CD8-positive, alpha-beta memory T cell (primary cell): Measurements from ENCODE around the gene SLC26A4. TPM values are rescaled to one million over a fixed set of nuclear protein-coding genes. Genes with fewer than 3 reads are reported as not detected.
A peak's percentile ranks its signal among the peaks of the same experiment; 100 is the strongest.

Experiments used
- CTCF ChIA-PET: fragments of 350-600 bp; sonication (Branson Sonifier 250); formaldehyde crosslinking; loops from one replicate; lab custom pipeline; 2021; ENCODE audit warnings: antibody characterized with exemption; lab: Charles Lee
- POLR2A ChIA-PET: fragments of 350-600 bp; sonication (Branson Sonifier 250); formaldehyde crosslinking; loops from one replicate; lab custom pipeline; 2021; ENCODE audit warnings: antibody characterized with exemption; lab: Charles Lee
- DNase-seq, 5 donors: peaks; one replicate each; pipeline versions ENCODE4 v3.0.0 to v3.0.0-alpha.2; 2020 to 2022; ENCODE audit warnings: mixed read lengths in 1 of 5
- H3K27ac ChIP-seq: one replicate; pipeline ENCODE4 v1.7.0; 2013; ENCODE audit warnings: low read depth, mild to moderate bottlenecking, low read length, moderate library complexity
- H3K27me3 ChIP-seq: 2 replicates; pipeline ENCODE4 v1.7.0; 2013; ENCODE audit warnings: low read length, mild to moderate bottlenecking; ENCODE audit not compliant: insufficient read depth, poor library complexity, severe bottlenecking
- H3K36me3 ChIP-seq: 2 replicates; pipeline ENCODE4 v1.7.0; 2013; ENCODE audit warnings: mild to moderate bottlenecking, low read length, moderate library complexity; ENCODE audit not compliant: insufficient read depth
- H3K4me1 ChIP-seq: 2 replicates; pipeline ENCODE4 v1.7.0; 2013; ENCODE audit warnings: mild to moderate bottlenecking, low read length, moderate library complexity; ENCODE audit not compliant: insufficient read depth
- H3K4me3 ChIP-seq: 2 replicates; pipeline ENCODE4 v1.7.0; 2013; ENCODE audit warnings: mild to moderate bottlenecking, low read length
- H3K9me3 ChIP-seq: 2 replicates; pipeline ENCODE4 v1.7.0; 2013; ENCODE audit warnings: mild to moderate bottlenecking, low read length
- H3K27ac Mint-ChIP-seq, 8 donors: one replicate each; pipeline ENCODE4 v1.8.0; 2020 to 2021; ENCODE audit warnings: mixed read lengths in 8 of 8, mild to moderate bottlenecking in 6 of 8, inconsistent platforms in 3 of 8, moderate library complexity in 3 of 8
- H3K27me3 Mint-ChIP-seq, 2 donors: one replicate each; pipeline ENCODE4 v1.8.0; 2020 to 2021; ENCODE audit warnings: mixed read lengths in 2 of 2, mild to moderate bottlenecking in 1 of 2, moderate library complexity in 1 of 2
- H3K36me3 Mint-ChIP-seq, 3 donors: one replicate each; pipeline ENCODE4 v1.8.0; 2020 to 2021; ENCODE audit warnings: mixed read lengths in 3 of 3, inconsistent platforms in 1 of 3, mild to moderate bottlenecking in 1 of 3
- H3K4me1 Mint-ChIP-seq, 3 donors: one replicate each; pipeline ENCODE4 v1.8.0; 2020 to 2021; ENCODE audit warnings: mixed read lengths in 3 of 3, inconsistent platforms in 1 of 3, mild to moderate bottlenecking in 1 of 3
- H3K4me3 Mint-ChIP-seq, 7 donors: one replicate each; pipeline ENCODE4 v1.8.0; 2020 to 2021; ENCODE audit warnings: mixed read lengths in 7 of 7, mild to moderate bottlenecking in 6 of 7, moderate library complexity in 4 of 7, inconsistent platforms in 2 of 7
- H3K9me3 Mint-ChIP-seq, 5 donors: one replicate each; pipeline ENCODE4 v1.8.0; 2020 to 2022; ENCODE audit warnings: mixed read lengths in 5 of 5, mild to moderate bottlenecking in 3 of 5, moderate library complexity in 2 of 5, inconsistent platforms in 1 of 5
- polyA plus RNA-seq: library from polyadenylated mRNA; unstranded; fragments of 300-500 nt; fragmentation: Illumina TruSeq; gene quantifications from one replicate; pipeline ENCODE4 v1.2.3, GENCODE V29; 2021
- total RNA-seq, 2 experiments: library from RNA; stranded (reverse); gene quantifications; one replicate each; pipeline ENCODE4 v1.2.3, GENCODE V29; 2021

Gene SLC26A4
- total and polyA plus RNA-seq, 3 experiments from 2014 or later: 0.78 to 2.1 TPM; not detected in 1

DNA sequence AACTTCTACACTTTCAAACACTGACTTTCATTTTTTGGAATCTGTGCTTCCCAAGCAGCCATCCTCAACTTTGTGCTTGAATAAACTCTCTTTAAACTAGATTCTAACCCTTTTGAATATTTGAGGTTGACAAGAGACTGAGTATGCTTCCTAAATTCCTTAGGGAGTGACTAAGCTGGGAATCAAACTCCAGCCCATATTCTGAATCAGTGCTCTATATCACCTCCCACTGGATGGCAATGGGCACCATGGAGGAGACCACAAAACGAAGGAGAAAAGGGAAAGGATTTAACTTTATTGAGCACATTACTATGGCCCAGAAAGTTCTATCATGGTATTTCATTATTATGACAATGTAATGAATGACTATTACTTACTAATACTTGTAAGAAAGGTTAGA is 17.2 kb upstream of the SLC26A4 start:
- Mint-ChIP-seq H3K27ac (no peak overlapping the region), H3K36me3 (peaks cover 0 to 5% (median 0%) of the 10 kb centered on the region in 3 donors), H3K9me3 (peaks cover 0 to 7% (median 3%) of the 10 kb centered on the region in 5 donors), H3K4me1 (peaks cover 0 to 6% (median 2%) of the 10 kb centered on the region in 3 donors), H3K4me3 (no peak overlapping the region), H3K27me3 (peaks cover 9 to 10% of the 10 kb centered on the region in 2 donors)
- H3K27ac ChIP-seq: no peak overlapping the region
- CTCF ChIA-PET: no interaction called here
- H3K27me3 ChIP-seq: no peaks in the 10 kb centered on the region
- H3K9me3 ChIP-seq: no peaks in the 10 kb centered on the region
- DNase-seq: no peak
- H3K4me3 ChIP-seq: no peak overlapping the region
- H3K36me3 ChIP-seq: no peaks in the 10 kb centered on the region
- POLR2A ChIA-PET: no interaction called here
- no peaks in the 10 kb centered on the region for H3K4me1 ChIP-seq

DNA sequence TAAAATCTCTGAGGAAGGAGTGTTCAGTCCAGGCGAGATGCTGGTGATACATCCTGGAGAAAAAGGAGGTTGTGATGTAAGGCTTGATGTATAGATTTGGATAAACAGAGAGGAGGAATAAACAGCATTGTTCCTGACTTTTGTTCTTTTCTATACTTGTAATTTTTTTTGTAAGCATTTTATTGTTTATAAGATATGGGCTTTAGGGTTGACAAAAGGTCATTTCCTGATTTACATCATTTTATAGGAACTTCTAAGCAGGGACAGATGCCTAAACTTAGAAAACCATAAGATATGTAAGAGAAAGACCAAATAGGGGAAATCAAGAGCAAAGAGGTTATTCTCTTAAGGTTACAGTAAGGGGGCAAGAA is 16.7 kb upstream of the SLC26A4 start:
- peaks cover 0 to 5% (median 2%) of the 10 kb centered on the region in 3 donors for H3K4me1 Mint-ChIP-seq
- no peaks in the 10 kb centered on the region for H3K9me3 ChIP-seq
- no peak overlapping the region for H3K27ac Mint-ChIP-seq
- peaks cover 7 to 8% of the 10 kb centered on the region in 2 donors for H3K27me3 Mint-ChIP-seq
- CTCF ChIA-PET: no interaction called here
- H3K4me1 ChIP-seq: no peaks in the 10 kb centered on the region
- no peak overlapping the region for H3K4me3 ChIP-seq
- no peak overlapping the region for H3K27ac ChIP-seq
- no peak for DNase-seq
- H3K27me3 ChIP-seq: no peaks in the 10 kb centered on the region
- POLR2A ChIA-PET: no interaction called here
- H3K9me3 Mint-ChIP-seq: peaks cover 0 to 7% (median 3%) of the 10 kb centered on the region in 5 donors
- no peak overlapping the region for H3K4me3 Mint-ChIP-seq
- no peaks in the 10 kb centered on the region for H3K36me3 ChIP-seq
- peaks cover 0 to 5% (median 0%) of the 10 kb centered on the region in 3 donors for H3K36me3 Mint-ChIP-seq

DNA sequence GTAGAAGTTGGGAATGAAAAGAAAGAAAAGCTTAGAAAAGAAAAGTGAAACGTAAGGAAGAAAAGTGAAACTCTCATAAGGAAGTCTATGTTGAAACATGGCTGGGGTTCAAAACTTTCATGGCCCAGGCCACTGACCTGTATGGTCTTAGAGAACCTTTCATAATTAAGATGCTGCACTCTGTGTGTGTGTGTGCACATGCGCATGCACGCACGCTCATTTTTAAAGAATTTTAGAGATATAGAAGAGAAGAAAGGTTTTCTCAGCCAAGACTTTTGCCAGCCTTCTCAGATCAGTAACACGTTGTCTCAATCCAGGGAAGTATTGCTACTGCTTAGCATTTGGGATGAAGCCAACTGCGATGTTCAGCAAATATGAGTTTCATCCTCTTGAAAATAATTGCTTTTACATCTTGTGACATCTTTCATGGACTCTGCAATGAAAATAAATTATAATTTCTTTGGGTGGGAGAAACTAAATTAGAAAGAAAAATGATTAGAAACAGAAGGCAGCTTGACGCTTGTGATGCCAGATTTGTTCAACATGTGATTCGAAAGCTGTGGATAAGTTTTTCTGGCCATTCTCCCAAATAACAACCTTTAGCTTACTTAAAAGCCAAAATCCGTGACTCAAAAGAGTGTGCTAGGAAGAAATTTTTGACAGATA is 16.2 kb upstream of the SLC26A4 start:
- Histone ChIP-seq H3K27me3 (no peaks in the 10 kb centered on the region), H3K9me3 (no peaks in the 10 kb centered on the region), H3K4me1 (no peaks in the 10 kb centered on the region), H3K36me3 (no peaks in the 10 kb centered on the region), H3K27ac (no peak overlapping the region), H3K4me3 (no peak overlapping the region)
- no peak for DNase-seq
- ChIA-PET POLR2A (no interaction called here), CTCF (no interaction called here)
- Mint-ChIP-seq H3K4me1 (peaks cover 0 to 5% (median 2%) of the 10 kb centered on the region in 3 donors), H3K4me3 (no peak overlapping the region), H3K27ac (no peak overlapping the region), H3K36me3 (peaks cover 0 to 5% (median 2%) of the 10 kb centered on the region in 3 donors), H3K27me3 (peaks cover 6% of the 10 kb centered on the region in 2 donors), H3K9me3 (peaks cover 0 to 10% (median 3%) of the 10 kb centered on the region in 5 donors)

DNA sequence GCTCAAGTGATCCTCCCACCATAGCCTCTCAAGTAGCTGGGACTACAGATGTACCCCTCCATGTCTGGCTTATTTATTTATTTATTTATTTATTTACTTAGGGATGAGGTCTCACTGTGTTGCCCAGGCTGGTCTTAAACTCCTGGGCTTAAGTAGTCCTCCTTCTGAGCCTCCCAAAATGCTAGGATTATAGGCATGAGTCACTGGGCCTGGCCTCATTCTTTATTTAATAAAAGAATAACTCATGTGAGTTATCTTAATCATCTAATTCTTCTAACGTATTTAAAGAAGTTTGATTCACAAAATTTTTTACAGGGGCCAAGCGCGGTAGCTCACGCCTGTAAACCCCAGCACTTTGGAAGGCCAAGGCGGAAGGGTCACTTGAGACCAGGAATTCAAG is 8.0 kb upstream of the SLC26A4 start:
- Histone ChIP-seq H3K27me3 (no peaks in the 10 kb centered on the region), H3K9me3 (no peaks in the 10 kb centered on the region), H3K27ac (no peak overlapping the region), H3K4me3 (no peak overlapping the region), H3K36me3 (no peaks in the 10 kb centered on the region), H3K4me1 (no peaks in the 10 kb centered on the region)
- H3K4me1 Mint-ChIP-seq: no peaks in the 10 kb centered on the region
- no peak for DNase-seq
- ChIA-PET CTCF (no interaction called here), POLR2A (no interaction called here)
- H3K36me3 Mint-ChIP-seq: peaks cover 0 to 9% (median 2%) of the 10 kb centered on the region in 3 donors
- no peak overlapping the region for H3K27ac Mint-ChIP-seq
- peaks cover 0 to 7% (median 3%) of the 10 kb centered on the region in 5 donors for H3K9me3 Mint-ChIP-seq
- H3K27me3 Mint-ChIP-seq: peaks cover 11 to 29% of the 10 kb centered on the region in 2 donors
- no peak overlapping the region for H3K4me3 Mint-ChIP-seq

DNA sequence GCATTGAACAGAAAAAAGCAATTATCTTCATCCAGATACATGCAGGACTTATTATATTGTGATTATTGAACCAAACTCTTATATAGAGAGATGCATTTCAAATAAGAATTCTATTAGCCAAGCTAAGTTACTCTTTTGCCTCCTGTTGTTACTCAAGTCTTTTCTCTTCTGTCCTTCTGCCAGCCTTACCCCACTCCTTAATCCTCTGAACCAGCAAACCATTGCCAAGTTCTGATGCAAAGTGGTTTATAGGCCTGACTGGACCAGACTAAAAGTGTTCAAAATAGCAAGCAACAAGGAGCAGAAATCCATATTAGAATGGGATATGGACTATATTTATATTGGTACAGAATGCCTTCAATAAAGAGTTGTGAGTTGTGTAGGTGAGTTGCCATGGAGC is 2.2 kb upstream of the SLC26A4 start:
- Mint-ChIP-seq H3K9me3 (no peaks in the 10 kb centered on the region), H3K27ac (no peak overlapping the region), H3K4me3 (no peak overlapping the region), H3K27me3 (peaks cover 29 to 63% of the 10 kb centered on the region in 2 donors), H3K36me3 (peaks cover 0 to 9% (median 0%) of the 10 kb centered on the region in 3 donors), H3K4me1 (peaks cover 13 to 27% (median 21%) of the 10 kb centered on the region in 3 donors)
- Histone ChIP-seq H3K4me1 (peaks cover 21% of the 10 kb centered on the region), H3K27me3 (peaks cover 16% of the 10 kb centered on the region), H3K4me3 (no peak overlapping the region), H3K9me3 (no peaks in the 10 kb centered on the region), H3K36me3 (no peaks in the 10 kb centered on the region), H3K27ac (no peak overlapping the region)
- no peak for DNase-seq
- ChIA-PET CTCF (no interaction called here), POLR2A (no interaction called here)

DNA sequence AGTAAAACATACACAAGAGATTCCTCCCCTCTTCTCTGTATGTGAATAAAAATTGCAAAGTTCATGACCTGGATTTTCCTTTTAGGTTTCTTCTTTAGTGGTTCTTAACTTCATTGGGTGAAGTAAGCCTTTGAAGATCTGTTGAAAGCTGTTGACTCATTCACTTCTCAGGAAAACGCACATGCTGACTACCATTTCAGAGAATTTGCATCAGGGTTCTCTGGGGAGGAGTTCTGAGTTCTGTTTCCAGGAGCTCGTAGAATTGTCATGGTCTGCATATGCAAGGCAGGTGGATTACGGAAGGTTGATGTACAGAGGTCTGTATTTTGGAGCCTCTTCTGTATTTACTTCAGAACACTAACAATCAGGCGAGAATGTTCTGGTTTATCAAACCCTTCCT is 962 bp upstream of the SLC26A4 start:
- Histone ChIP-seq H3K9me3 (no peaks in the 10 kb centered on the region), H3K36me3 (no peaks in the 10 kb centered on the region), H3K4me1 (peaks cover 21% of the 10 kb centered on the region), H3K27me3 (peaks cover 16% of the 10 kb centered on the region), H3K27ac (no peak overlapping the region), H3K4me3 (no peak overlapping the region)
- ChIA-PET CTCF (no interaction called here), POLR2A (no interaction called here)
- DNase-seq: no peak
- Mint-ChIP-seq H3K27ac (no peak overlapping the region), H3K9me3 (no peaks in the 10 kb centered on the region), H3K27me3 (peaks cover 28 to 62% of the 10 kb centered on the region in 2 donors), H3K4me1 (peaks cover 13 to 27% (median 21%) of the 10 kb centered on the region in 3 donors), H3K36me3 (peaks cover 0 to 6% (median 0%) of the 10 kb centered on the region in 3 donors), H3K4me3 (peak overlapping the region in 3 of 7 donors; percentile 2 to 25 (median 16))

DNA sequence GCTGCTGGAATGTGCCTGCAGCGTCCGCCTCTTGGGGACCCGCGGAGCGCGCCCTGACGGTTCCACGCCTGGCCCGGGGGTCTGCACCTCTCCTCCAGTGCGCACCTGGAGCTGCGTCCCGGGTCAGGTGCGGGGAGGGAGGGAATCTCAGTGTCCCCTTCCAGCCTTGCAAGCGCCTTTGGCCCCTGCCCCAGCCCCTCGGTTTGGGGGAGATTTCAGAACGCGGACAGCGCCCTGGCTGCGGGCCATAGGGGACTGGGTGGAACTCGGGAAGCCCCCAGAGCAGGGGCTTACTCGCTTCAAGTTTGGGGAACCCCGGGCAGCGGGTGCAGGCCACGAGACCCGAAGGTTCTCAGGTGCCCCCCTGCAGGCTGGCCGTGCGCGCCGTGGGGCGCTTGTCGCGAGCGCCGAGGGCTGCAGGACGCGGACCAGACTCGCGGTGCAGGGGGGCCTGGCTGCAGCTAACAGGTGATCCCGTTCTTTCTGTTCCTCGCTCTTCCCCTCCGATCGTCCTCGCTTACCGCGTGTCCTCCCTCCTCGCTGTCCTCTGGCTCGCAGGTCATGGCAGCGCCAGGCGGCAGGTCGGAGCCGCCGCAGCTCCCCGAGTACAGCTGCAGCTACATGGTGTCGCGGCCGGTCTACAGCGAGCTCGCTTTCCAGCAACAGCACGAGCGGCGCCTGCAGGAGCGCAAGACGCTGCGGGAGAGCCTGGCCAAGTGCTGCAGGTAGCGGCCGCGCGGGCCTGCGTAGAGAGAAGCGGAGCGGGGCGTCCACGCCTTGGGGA is 645 bp downstream of the SLC26A4 start:
- Histone ChIP-seq H3K4me3 (peak overlapping the region; percentile 17), H3K27ac (no peak overlapping the region), H3K36me3 (no peaks in the 10 kb centered on the region), H3K9me3 (no peaks in the 10 kb centered on the region), H3K27me3 (peaks cover 16% of the 10 kb centered on the region), H3K4me1 (peaks cover 21% of the 10 kb centered on the region)
- ChIA-PET POLR2A (no interaction called here), CTCF (no interaction called here)
- no peak overlapping the region for H3K27ac Mint-ChIP-seq
- H3K36me3 Mint-ChIP-seq: no peaks in the 10 kb centered on the region
- no peaks in the 10 kb centered on the region for H3K9me3 Mint-ChIP-seq
- H3K4me3 Mint-ChIP-seq: peak overlapping the region; percentile 49 to 83 (median 75)
- peaks cover 13 to 27% (median 21%) of the 10 kb centered on the region in 3 donors for H3K4me1 Mint-ChIP-seq
- H3K27me3 Mint-ChIP-seq: peaks cover 26 to 62% of the 10 kb centered on the region in 2 donors
- DNase-seq: peak in 2 of 5 donors; percentile 4 to 47

DNA sequence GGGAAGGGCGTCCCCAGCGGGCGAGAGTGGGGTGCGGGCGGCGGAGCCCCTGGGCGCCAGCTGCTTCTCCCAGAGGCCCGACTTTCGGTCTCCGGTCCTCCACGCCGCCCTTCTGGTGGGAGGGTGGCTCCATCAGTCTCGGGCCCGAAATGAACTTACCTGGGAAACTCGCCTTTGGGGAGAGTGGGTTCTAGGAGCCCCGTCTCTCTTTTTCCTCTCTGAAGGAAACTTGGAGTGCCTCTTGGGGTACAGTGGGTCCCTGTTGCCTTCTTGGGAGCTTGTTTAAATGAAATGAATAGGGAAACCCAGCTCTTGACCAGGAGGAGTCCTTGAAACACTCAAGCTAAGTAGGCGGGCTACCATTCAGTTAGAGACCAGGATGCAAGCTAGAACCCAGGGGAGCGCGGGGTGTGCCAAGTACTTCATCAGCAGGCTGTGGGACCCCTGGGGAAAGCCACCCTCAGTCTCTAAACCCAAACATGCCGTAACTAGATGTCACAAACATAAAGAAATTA is 1.3 kb downstream of the SLC26A4 start:
- POLR2A ChIA-PET: no interaction called here
- Histone ChIP-seq H3K27ac (no peak overlapping the region), H3K4me1 (peaks cover 21% of the 10 kb centered on the region), H3K27me3 (peaks cover 16% of the 10 kb centered on the region), H3K4me3 (peak overlapping the region; percentile 17), H3K9me3 (no peaks in the 10 kb centered on the region), H3K36me3 (no peaks in the 10 kb centered on the region)
- H3K9me3 Mint-ChIP-seq: no peaks in the 10 kb centered on the region
- H3K27me3 Mint-ChIP-seq: peaks cover 26 to 59% of the 10 kb centered on the region in 2 donors
- CTCF ChIA-PET: no interaction called here
- peak in 1 of 5 donors; percentile 0 for DNase-seq
- H3K4me3 Mint-ChIP-seq: peak overlapping the region; percentile 42 to 83 (median 75)
- peaks cover 13 to 27% (median 21%) of the 10 kb centered on the region in 3 donors for H3K4me1 Mint-ChIP-seq
- H3K36me3 Mint-ChIP-seq: no peaks in the 10 kb centered on the region
- H3K27ac Mint-ChIP-seq: no peak overlapping the region
